SU-DHL-6 (cell line): Measurements from ENCODE around the gene PRRX2.

Experiments
- H2AFZ ChIP-seq: fragments of 200-600 bp; sonication (generic); 2 replicates; pipeline ENCODE4 v1.6.1; 2014; ENCODE audit warnings: low read depth, mild to moderate bottlenecking, moderate library complexity, mixed read lengths, antibody characterized with exemption, low read length; ENCODE audit not compliant: severe bottlenecking
- H3F3A ChIP-seq: fragments of 200-600 bp; shearing (Covaris generic); 2 replicates; pipeline ENCODE4 v1.6.0; 2016; ENCODE audit warnings: antibody characterized with exemption, mild to moderate bottlenecking; ENCODE audit not compliant: insufficient read depth
- H3K27ac ChIP-seq: fragments of 200-600 bp; sonication (generic); 2 replicates; pipeline ENCODE4 v1.5.1; 2016; ENCODE audit warnings: low read depth, mild to moderate bottlenecking, low read length, moderate library complexity, mixed read lengths
- H3K27me3 ChIP-seq: fragments of 200-600 bp; sonication (generic), shearing (Covaris generic); 2 replicates; pipeline ENCODE4 v1.6.0; 2014; ENCODE audit warnings: mild to moderate bottlenecking, low read length
- H3K36me3 ChIP-seq: fragments of 200-600 bp; sonication (generic); 2 replicates; pipeline ENCODE4 v1.6.1; 2014; ENCODE audit warnings: mild to moderate bottlenecking, low read length, mixed read lengths
- H3K4me2 ChIP-seq: fragments of 300-600, 200-600 bp; shearing (Covaris generic), sonication (generic); 2 replicates; pipeline ENCODE4 v1.6.0; 2014; ENCODE audit warnings: low read length, low read depth, mild to moderate bottlenecking; ENCODE audit not compliant: poor library complexity, severe bottlenecking
- H3K4me3 ChIP-seq: fragments of 200-600 bp; sonication (generic); 2 replicates; pipeline ENCODE4 v1.5.1; 2014; ENCODE audit warnings: antibody characterized with exemption, low read length, mild to moderate bottlenecking, mixed read lengths; ENCODE audit not compliant: insufficient read depth, poor library complexity, severe bottlenecking
- H3K79me2 ChIP-seq: fragments of 200-600 bp; sonication (generic); 2 replicates; pipeline ENCODE4 v1.6.1; 2014; ENCODE audit warnings: mild to moderate bottlenecking, low read length, moderate library complexity; ENCODE audit not compliant: insufficient read depth
- H3K9ac ChIP-seq: fragments of 200-600 bp; sonication (generic); 2 replicates; pipeline ENCODE4 v1.7.0; 2014; ENCODE audit warnings: mild to moderate bottlenecking, low read length
- H3K9me2 ChIP-seq: fragments of 200-600 bp; sonication (generic); replicated peaks from 2 replicates; pipeline ENCODE4 v1.6.1; 2014; ENCODE audit warnings: low read length; ENCODE audit not compliant: insufficient read depth
- H3K9me3 ChIP-seq: fragments of 200-600 bp; sonication (generic); 2 replicates; pipeline ENCODE4 v1.6.1; 2014; ENCODE audit warnings: low read length, mixed read lengths; ENCODE audit not compliant: insufficient read depth
- H4K20me1 ChIP-seq: fragments of 200-600 bp; sonication (generic); 2 replicates; pipeline ENCODE4 v1.6.1; 2014; ENCODE audit warnings: low read depth, mild to moderate bottlenecking, antibody characterized with exemption, low read length, moderate library complexity, mixed read lengths
- CTCF ChIP-seq: fragments of 200-600 bp; sonication (generic); IDR thresholded peaks from one replicate; pipeline ENCODE4 v1.5.1; 2017; ENCODE audit warnings: antibody characterized with exemption, mild to moderate bottlenecking, low read length, moderate library complexity; ENCODE audit not compliant: insufficient read depth, poor library complexity, severe bottlenecking
- EZH2phosphoT487 ChIP-seq: fragments of 200-600 bp; sonication (generic), shearing (Covaris generic); conservative IDR thresholded peaks from 2 replicates; pipeline ENCODE4 v1.6.1; 2018; ENCODE audit warnings: mild to moderate bottlenecking, antibody characterized with exemption, low read length, moderate library complexity, mixed read lengths

Gene PRRX2

DNA sequence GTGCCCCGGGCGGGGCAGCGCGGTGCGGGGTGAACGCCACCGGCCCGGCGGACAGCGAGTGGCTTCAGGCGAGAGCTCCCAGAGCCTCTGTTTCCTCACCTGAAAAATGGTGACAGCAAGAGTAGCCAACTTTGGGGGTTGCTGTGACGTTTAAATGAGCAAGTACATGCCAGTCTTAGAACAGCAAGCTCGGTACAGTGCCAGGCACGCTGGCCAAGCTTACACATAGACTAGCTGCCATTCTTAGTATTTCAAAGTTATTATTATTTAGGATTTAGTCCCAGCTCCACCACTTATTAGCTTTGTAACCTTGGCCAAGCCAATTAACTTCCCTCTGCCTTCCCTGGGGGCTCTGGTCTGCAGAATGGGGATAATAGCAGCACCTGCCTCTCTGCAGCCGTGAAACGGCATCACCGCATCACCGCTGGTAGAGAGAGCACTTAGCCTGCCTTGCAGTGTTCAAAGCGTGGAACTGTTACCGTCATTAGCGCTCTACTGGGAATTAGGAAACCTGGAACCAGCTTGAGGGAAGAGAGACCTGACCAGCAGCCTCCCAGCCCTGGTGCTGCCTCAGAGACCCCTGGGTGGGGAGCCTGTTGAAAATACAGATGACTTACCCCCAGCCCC lies 44.7 kb upstream of the PRRX2 start, which contains the start of gene C9orf50:
TSS of gene C9orf50 (minus strand) at position 433 of the 627 bp plus-strand sequence. CDS start 527 bp downstream, outside the sequence.
- no peaks in the 10 kb centered on the region for H4K20me1 ChIP-seq
- no peak within 1 kb of the TSS for H3K27ac ChIP-seq
- H3F3A ChIP-seq = peaks cover 5% of the 10 kb centered on the region; the same call in 1 of the 2 replicates
- H3K9me2 ChIP-seq = no peaks in the 10 kb centered on the region
- no peaks in the 10 kb centered on the region for H3K79me2 ChIP-seq
- no peak within 1 kb of the TSS for H3K4me2 ChIP-seq
- H3K9ac ChIP-seq = no peak within 1 kb of the TSS
- no peak within 1 kb of the TSS for H2AFZ ChIP-seq
- no peak within 1 kb of the TSS for H3K4me3 ChIP-seq
- TF ChIP-seq CTCF = no peak
- no peak for TF ChIP-seq EZH2phosphoT487
- H3K27me3 ChIP-seq = no peaks in the 10 kb centered on the region
- no peaks in the 10 kb centered on the region for H3K9me3 ChIP-seq
- no peaks in the 10 kb centered on the region for H3K36me3 ChIP-seq

DNA sequence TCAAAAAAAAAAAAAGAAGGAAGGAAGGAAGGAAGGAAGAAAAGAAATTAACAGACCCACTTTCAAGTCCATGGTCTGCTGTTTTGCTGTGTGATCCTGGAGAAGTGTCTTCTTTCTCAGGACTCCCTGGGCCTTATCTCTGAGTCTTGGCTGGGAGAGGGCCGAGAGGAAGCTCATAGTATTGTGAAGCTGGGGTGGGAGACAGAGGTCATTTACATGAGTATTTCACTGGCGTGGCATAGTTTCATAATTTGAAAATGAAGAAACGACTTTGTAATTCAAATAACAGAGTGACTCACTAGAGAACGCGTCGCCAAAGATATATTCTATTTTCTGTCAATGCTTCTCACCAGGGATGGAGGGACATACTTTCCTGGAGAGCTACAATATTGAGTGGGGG lies 42.1 kb upstream of the PRRX2 start:
- no peaks in the 10 kb centered on the region for H3K9me2 ChIP-seq
- H3K4me3 ChIP-seq = no peak overlapping the region
- peaks cover 23% of the 10 kb centered on the region for H3K79me2 ChIP-seq
- H3K9ac ChIP-seq = no peak overlapping the region
- no peak overlapping the region for H2AFZ ChIP-seq
- H3K4me2 ChIP-seq = no peak overlapping the region
- no peaks in the 10 kb centered on the region for H3K36me3 ChIP-seq
- H3K27me3 ChIP-seq = no peaks in the 10 kb centered on the region
- H3F3A ChIP-seq = peaks cover 5% of the 10 kb centered on the region; the same call in 1 of the 2 replicates
- H3K9me3 ChIP-seq = no peaks in the 10 kb centered on the region
- peaks cover 8% of the 10 kb centered on the region; the same call in 1 of the 2 replicates for H4K20me1 ChIP-seq
- TF ChIP-seq CTCF (no peak), EZH2phosphoT487 (no peak)
- H3K27ac ChIP-seq = no peak overlapping the region

- Histone ChIP-seq H3K4me3 (no peak overlapping the region), H3K27ac (no peak overlapping the region), H2AFZ (no peak overlapping the region), H3F3A (peaks cover 5% of the 10 kb centered on the region; the same call in 1 of the 2 replicates), H3K4me2 (no peak overlapping the region), H3K79me2 (peaks cover 32% of the 10 kb centered on the region), H3K36me3 (no peaks in the 10 kb centered on the region), H3K9ac (no peak overlapping the region), H3K27me3 (no peaks in the 10 kb centered on the region), H3K9me3 (no peaks in the 10 kb centered on the region), H3K9me2 (no peaks in the 10 kb centered on the region), H4K20me1 (peaks cover 11% of the 10 kb centered on the region; the same call in 1 of the 2 replicates)
- TF ChIP-seq EZH2phosphoT487 (no peak), CTCF (peak; percentile 68)
Observed at GRCh38 chr9:129624168-129624759, 41.2 kb upstream of the PRRX2 start.
